Activated T-cell treated with anti-CD3 and anti-CD28 coated beads for 48 hours (primary cell): Measurements from ENCODE around the gene SLC23A2.
"Not testable (repeated sequence)": the region's sequence is repeated elsewhere in the genome, so short reads cannot be mapped to it uniquely, and the experiment has no call there.

Experiments used
- DNase-seq: peaks from one replicate; pipeline ENCODE4 v3.0.0-alpha.2; 2020; ENCODE audit warnings: low read depth

Gene SLC23A2

GRCh38 chr20:4936392-4936850 lies 64.9 kb downstream of the SLC23A2 start:
- no peak for DNase-seq

GRCh38 chr20:4932061-4932460 lies 69.2 kb downstream of the SLC23A2 start:
- no peak for DNase-seq

- DNase-seq: no peak
These were observed 71.5 kb downstream of the SLC23A2 start for GRCh38 chr20:4929686-4930397.

- no peak for DNase-seq
These were observed 74.7 kb downstream of the SLC23A2 start for GRCh38 chr20:4926531-4927156.

GRCh38 chr20:4925842-4926530 lies 75.3 kb downstream of the SLC23A2 start:
- DNase-seq: no peak

- no peak for DNase-seq
These were observed 76.9 kb downstream of the SLC23A2 start for GRCh38 chr20:4924446-4924845.

- no peak for DNase-seq
These were observed 77.3 kb downstream of the SLC23A2 start for GRCh38 chr20:4924032-4924431.

- no peak for DNase-seq
These were observed 79.1 kb downstream of the SLC23A2 start for GRCh38 chr20:4922186-4922585.

GRCh38 chr20:4921271-4921670 lies 80.0 kb downstream of the SLC23A2 start:
- DNase-seq: not testable (repeated sequence)

GRCh38 chr20:4920655-4921054 lies 80.7 kb downstream of the SLC23A2 start:
- no peak for DNase-seq

- DNase-seq: no peak
These were observed 81.2 kb downstream of the SLC23A2 start for GRCh38 chr20:4920131-4920530.

GRCh38 chr20:4919047-4919704 lies 82.1 kb downstream of the SLC23A2 start:
- DNase-seq: no peak

- no peak for DNase-seq
These were observed 82.8 kb downstream of the SLC23A2 start for GRCh38 chr20:4918473-4918872.

- DNase-seq: no peak
These were observed 84.1 kb downstream of the SLC23A2 start for GRCh38 chr20:4916971-4917881.

- DNase-seq: no peak
These were observed 88.2 kb downstream of the SLC23A2 start for GRCh38 chr20:4913147-4913546.

- no peak for DNase-seq
These were observed 88.7 kb downstream of the SLC23A2 start for GRCh38 chr20:4912380-4913142.

GRCh38 chr20:4910951-4911350 lies 90.4 kb downstream of the SLC23A2 start:
- DNase-seq: no peak

- DNase-seq: no peak
These were observed 95.7 kb downstream of the SLC23A2 start for GRCh38 chr20:4905613-4906012.

- no peak for DNase-seq
These were observed 96.1 kb downstream of the SLC23A2 start for GRCh38 chr20:4905195-4905594.

GRCh38 chr20:4904127-4904860 lies 97.0 kb downstream of the SLC23A2 start:
- DNase-seq: no peak
